Stimulated activated CD4-positive, alpha-beta T cell treated with anti-CD3 and anti-CD28 coated beads, Interleukin-12 subunit alpha, Interleukin-12 subunit beta, amount 100 ng/mL, for 48 hours (primary cell): ENCODE data around the gene P2RX3.
A peak's percentile ranks its signal among the peaks of the same experiment; 100 is the strongest.
"Not testable (repeated sequence)": the region's sequence is repeated elsewhere in the genome, so short reads cannot be mapped to it uniquely, and the experiment has no call there.

ENCODE experiments used
- DNase-seq, 3 donors: peaks; one replicate each; pipeline ENCODE4 v3.0.0-alpha.2; 2020; ENCODE audit warnings: low read depth in 2 of 3, low spot score in 1 of 3

P2RX3 gene

GRCh38 chr11:57348052-57348451 lies 9.9 kb downstream of the P2RX3 start:
- DNase-seq, result no peak

- no peak for DNase-seq
Observed at GRCh38 chr11:57348636-57349313, 10.6 kb downstream of the P2RX3 start.

GRCh38 chr11:57349491-57350274 lies 11.5 kb downstream of the P2RX3 start:
- DNase-seq, result peak; percentile 21 to 58 (median 45)

GRCh38 chr11:57353036-57353435 lies 14.9 kb downstream of the P2RX3 start:
- no peak for DNase-seq

GRCh38 chr11:57353446-57353845 lies 15.3 kb downstream of the P2RX3 start:
- no peak for DNase-seq

GRCh38 chr11:57353852-57354251 lies 15.7 kb downstream of the P2RX3 start:
- no peak for DNase-seq

- no peak for DNase-seq
Observed at GRCh38 chr11:57354699-57355098, 16.5 kb downstream of the P2RX3 start.

GRCh38 chr11:57356268-57356667 lies 18.1 kb downstream of the P2RX3 start:
- DNase-seq, result no peak

- no peak for DNase-seq
Observed at GRCh38 chr11:57357310-57357709, 19.2 kb downstream of the P2RX3 start.

- no peak for DNase-seq
Observed at GRCh38 chr11:57357856-57358255, 19.7 kb downstream of the P2RX3 start.

GRCh38 chr11:57358543-57358961 lies 20.4 kb downstream of the P2RX3 start:
- DNase-seq, result no peak

- no peak for DNase-seq
Observed at GRCh38 chr11:57358991-57359390, 20.8 kb downstream of the P2RX3 start.

GRCh38 chr11:57359396-57359795 lies 21.2 kb downstream of the P2RX3 start:
- no peak for DNase-seq

- DNase-seq, result no peak
Observed at GRCh38 chr11:57359896-57360690, 21.9 kb downstream of the P2RX3 start.

GRCh38 chr11:57360991-57361390 lies 22.8 kb downstream of the P2RX3 start:
- DNase-seq, result no peak

GRCh38 chr11:57361420-57361819 lies 23.3 kb downstream of the P2RX3 start:
- not testable (repeated sequence) for DNase-seq

- DNase-seq, result no peak
Observed at GRCh38 chr11:57361926-57362325, 23.8 kb downstream of the P2RX3 start.

GRCh38 chr11:57363131-57364080 lies 25.3 kb downstream of the P2RX3 start:
- DNase-seq, result no peak

- DNase-seq, result no peak
Observed at GRCh38 chr11:57364851-57365660, 26.9 kb downstream of the P2RX3 start.
